ENCODE data around the gene CBARP. TPM values are rescaled to one million over a fixed set of nuclear protein-coding genes. Genes with fewer than 3 reads are reported as not detected.

CBARP gene
- total and polyA plus RNA-seq, 9 donors: 0.45 to 21.1 (median 1.6) TPM; not detected in 1

GRCh38 chr19:1282588-1283206 lies 44.9 kb upstream of the CBARP start:
- peaks cover 4% of the 10 kb centered on the region for H3K27me3 ChIP-seq
- DNase-seq: no peak
- H3K4me1 ChIP-seq (ENCODE audit: insufficient read depth): no peaks in the 10 kb centered on the region
- no peaks in the 10 kb centered on the region for H3K36me3 ChIP-seq
- intact Hi-C loops (cut with DNase I): loop anchor here in 3 of 4 donors (10.0 kb wide), 2 partner anchors 52 to 162 kb away; no protein-coding TSS in a partner anchor
- H3K4me3 ChIP-seq: no peak overlapping the region
- H3K9me3 ChIP-seq: no peaks in the 10 kb centered on the region
- H3K27ac ChIP-seq: no peak overlapping the region
- WGBS, 3 donors: 49 to 60% (median 52%) methylated on average over 17 to 18 of the region's 18 CpGs
- no peak for TF ChIP-seq EP300 (IDR thresholded peaks at IDR 0.05)
- TF ChIP-seq CTCF (IDR thresholded peaks at IDR 0.05): no peak
- no peak for TF ChIP-seq POLR2A (IDR thresholded peaks at IDR 0.05)

GRCh38 chr19:1281569-1282287 lies 43.9 kb upstream of the CBARP start:
- intact Hi-C loops (cut with DNase I): loop anchor here in 3 of 4 donors (10.0 kb wide), 2 partner anchors 53 to 163 kb away; no protein-coding TSS in a partner anchor

GRCh38 chr19:1280636-1281568 lies 43.1 kb upstream of the CBARP start:
- Histone ChIP-seq H3K36me3 (no peaks in the 10 kb centered on the region), H3K9me3 (no peaks in the 10 kb centered on the region), H3K27ac (no peak overlapping the region), H3K27me3 (no peaks in the 10 kb centered on the region), H3K4me1 (ENCODE audit: insufficient read depth) (peaks cover 5% of the 10 kb centered on the region), H3K4me3 (no peak overlapping the region)
- TF ChIP-seq CTCF (IDR thresholded peaks at IDR 0.05): no peak
- TF ChIP-seq POLR2A (IDR thresholded peaks at IDR 0.05): no peak
- no peak for TF ChIP-seq EP300 (IDR thresholded peaks at IDR 0.05)
- 41 to 48% (median 42%) methylated on average over 51 to 53 of the region's 53 CpGs for WGBS, 3 donors
- intact Hi-C loops (cut with DNase I): loop anchor here in 3 of 4 donors (10.0 kb wide), 2 partner anchors 54 to 164 kb away; no protein-coding TSS in a partner anchor
- DNase-seq: peak in 1 of 5 donors; percentile 22

More at GRCh38 chr19:1281569-1282287, 43.9 kb upstream of the CBARP start:
- 61 to 66% (median 63%) methylated on average over 14 to 15 of the region's 15 CpGs for WGBS, 3 donors
- Histone ChIP-seq H3K36me3 (no peaks in the 10 kb centered on the region), H3K4me1 (ENCODE audit: insufficient read depth) (peaks cover under 1% of the 10 kb centered on the region), H3K9me3 (no peaks in the 10 kb centered on the region), H3K4me3 (no peak overlapping the region), H3K27ac (no peak overlapping the region), H3K27me3 (peaks cover 4% of the 10 kb centered on the region)
- TF ChIP-seq POLR2A (IDR thresholded peaks at IDR 0.05) (no peak), EP300 (IDR thresholded peaks at IDR 0.05) (no peak), CTCF (IDR thresholded peaks at IDR 0.05) (no peak)
- DNase-seq: no peak

- WGBS, 3 donors: 27 to 30% (median 27%) methylated on average over 10 of the region's 10 CpGs
- intact Hi-C loops (cut with DNase I): loop anchor here in 3 of 4 donors (10.0 kb wide), 3 partner anchors 55 to 165 kb away; partner anchors contain the start of gene NDUFS7 (in 1 of the 3)
These were observed 42.1 kb upstream of the CBARP start for GRCh38 chr19:1279782-1280341.

More at GRCh38 chr19:1279782-1280341, 42.1 kb upstream of the CBARP start:
- Histone ChIP-seq H3K36me3 (no peaks in the 10 kb centered on the region), H3K4me3 (no peak overlapping the region), H3K4me1 (ENCODE audit: insufficient read depth) (peaks cover 5% of the 10 kb centered on the region), H3K9me3 (no peaks in the 10 kb centered on the region), H3K27ac (no peak overlapping the region), H3K27me3 (no peaks in the 10 kb centered on the region)
- peak; percentile 74 to 90 (median 85) for DNase-seq
- TF ChIP-seq EP300 (IDR thresholded peaks at IDR 0.05) (no peak), CTCF (IDR thresholded peaks at IDR 0.05) (peak; percentile 85 to 95 (median 90)), POLR2A (IDR thresholded peaks at IDR 0.05) (no peak)

Measured in ovary (tissue), 9 donors.